GM13977 (cell line): Measurements from ENCODE around the gene OGG1.

ENCODE experiments used
- DNase-seq: peaks from one replicate; pipeline ENCODE4 v3.0.0; 2012; ENCODE audit warnings: low spot score
- in situ Hi-C: fragments of 300-500 bp; cut with MboI; formaldehyde crosslinking; loops from one replicate; pipeline ENCODE4 v1.12.0; 2022; ENCODE audit warnings: low sequenced_read_pairs, low pct_unique_long_range_greater_than_20kb, mixed read lengths, inconsistent platforms; ENCODE audit not compliant: unreplicated experiment
- TF ChIP-seq, protein P1 (sequence below): IDR thresholded peaks from 2 replicates; pipeline ENCODE4 v1.5.1; 2012; ENCODE audit warnings: mild to moderate bottlenecking, control low read depth; ENCODE audit not compliant: insufficient read depth; ENCODE audit errors: extremely low read depth, missing control alignments

OGG1 gene

DNA sequence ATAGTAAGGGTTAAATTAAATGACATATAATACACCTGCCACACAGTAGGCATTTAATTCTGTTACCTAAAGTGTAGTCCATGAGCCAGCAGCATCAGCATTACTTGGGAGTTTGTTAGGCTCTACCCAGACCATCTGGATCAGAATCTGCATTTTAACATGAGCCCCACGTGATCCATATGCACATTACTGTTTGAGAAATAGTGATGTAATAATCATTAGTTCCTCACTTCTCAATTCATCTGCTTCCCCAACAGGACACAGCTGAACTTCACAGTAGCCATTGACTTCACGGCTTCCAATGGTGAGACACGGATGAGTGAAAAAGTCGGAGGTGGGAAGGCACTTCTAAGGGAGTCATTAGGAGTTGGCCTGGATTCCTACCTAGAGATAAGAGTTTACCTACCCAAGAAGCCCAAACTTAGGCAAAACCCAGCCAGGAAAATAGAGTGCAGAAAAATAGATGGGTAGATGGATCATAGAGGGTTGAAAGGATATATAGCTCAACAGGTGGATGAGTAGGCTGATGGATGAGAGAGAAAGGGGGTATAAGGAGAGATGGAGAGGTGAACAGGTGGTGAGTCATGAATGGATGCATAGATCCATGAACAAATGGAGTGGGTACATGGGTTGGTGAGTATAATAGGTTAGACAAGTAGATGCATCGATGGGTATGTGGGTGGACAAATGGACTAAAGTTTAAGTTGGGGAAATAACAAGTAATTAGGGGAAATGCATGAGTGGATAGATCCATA is 32.8 kb upstream of the OGG1 start:
- no peak for DNase-seq
- TF ChIP-seq, protein P1, sequence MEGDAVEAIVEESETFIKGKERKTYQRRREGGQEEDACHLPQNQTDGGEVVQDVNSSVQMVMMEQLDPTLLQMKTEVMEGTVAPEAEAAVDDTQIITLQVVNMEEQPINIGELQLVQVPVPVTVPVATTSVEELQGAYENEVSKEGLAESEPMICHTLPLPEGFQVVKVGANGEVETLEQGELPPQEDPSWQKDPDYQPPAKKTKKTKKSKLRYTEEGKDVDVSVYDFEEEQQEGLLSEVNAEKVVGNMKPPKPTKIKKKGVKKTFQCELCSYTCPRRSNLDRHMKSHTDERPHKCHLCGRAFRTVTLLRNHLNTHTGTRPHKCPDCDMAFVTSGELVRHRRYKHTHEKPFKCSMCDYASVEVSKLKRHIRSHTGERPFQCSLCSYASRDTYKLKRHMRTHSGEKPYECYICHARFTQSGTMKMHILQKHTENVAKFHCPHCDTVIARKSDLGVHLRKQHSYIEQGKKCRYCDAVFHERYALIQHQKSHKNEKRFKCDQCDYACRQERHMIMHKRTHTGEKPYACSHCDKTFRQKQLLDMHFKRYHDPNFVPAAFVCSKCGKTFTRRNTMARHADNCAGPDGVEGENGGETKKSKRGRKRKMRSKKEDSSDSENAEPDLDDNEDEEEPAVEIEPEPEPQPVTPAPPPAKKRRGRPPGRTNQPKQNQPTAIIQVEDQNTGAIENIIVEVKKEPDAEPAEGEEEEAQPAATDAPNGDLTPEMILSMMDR, result no peak
- in situ Hi-C loops, result no loop called here

DNA sequence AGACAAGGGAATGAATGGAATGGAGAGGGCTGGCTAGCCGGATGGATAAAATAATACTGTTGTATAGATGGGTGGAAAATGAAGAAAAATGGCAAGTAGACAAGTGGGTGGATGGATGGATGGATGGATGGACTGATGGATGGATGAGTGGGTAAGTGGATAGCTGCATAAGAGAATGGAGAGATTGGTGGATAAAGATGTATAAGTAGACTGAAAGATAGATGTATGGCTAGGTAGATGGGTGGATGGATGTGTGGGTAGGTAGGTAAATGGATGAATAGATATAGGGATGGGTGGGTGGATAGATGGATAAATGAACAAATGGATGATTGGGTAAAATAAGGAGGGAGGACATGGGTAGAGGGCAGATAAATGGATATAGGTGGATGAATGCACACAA is 32.2 kb upstream of the OGG1 start:
- TF ChIP-seq, protein P1, result no peak
- no peak for DNase-seq
- in situ Hi-C loops, result no loop called here

DNA sequence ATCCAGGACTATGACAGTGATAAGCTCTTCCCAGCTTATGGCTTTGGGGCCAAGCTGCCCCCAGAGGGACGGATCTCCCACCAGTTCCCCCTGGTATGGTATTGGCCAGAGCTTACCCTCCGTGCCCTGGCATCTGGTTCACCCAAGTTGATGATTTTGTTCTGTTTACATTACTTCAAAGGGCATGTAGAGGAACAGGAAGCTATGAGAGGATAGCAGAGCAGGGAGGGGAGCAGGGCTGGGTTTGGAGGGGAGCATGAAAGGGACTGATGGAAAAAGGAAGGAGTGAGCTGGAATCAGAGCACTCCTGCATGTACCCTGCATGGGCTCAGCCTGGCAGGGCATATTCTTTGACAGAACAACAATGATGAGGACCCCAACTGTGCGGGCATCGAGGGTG is 31.6 kb upstream of the OGG1 start:
- in situ Hi-C loops, result no loop called here
- TF ChIP-seq, protein P1, result no peak
- no peak for DNase-seq

DNA sequence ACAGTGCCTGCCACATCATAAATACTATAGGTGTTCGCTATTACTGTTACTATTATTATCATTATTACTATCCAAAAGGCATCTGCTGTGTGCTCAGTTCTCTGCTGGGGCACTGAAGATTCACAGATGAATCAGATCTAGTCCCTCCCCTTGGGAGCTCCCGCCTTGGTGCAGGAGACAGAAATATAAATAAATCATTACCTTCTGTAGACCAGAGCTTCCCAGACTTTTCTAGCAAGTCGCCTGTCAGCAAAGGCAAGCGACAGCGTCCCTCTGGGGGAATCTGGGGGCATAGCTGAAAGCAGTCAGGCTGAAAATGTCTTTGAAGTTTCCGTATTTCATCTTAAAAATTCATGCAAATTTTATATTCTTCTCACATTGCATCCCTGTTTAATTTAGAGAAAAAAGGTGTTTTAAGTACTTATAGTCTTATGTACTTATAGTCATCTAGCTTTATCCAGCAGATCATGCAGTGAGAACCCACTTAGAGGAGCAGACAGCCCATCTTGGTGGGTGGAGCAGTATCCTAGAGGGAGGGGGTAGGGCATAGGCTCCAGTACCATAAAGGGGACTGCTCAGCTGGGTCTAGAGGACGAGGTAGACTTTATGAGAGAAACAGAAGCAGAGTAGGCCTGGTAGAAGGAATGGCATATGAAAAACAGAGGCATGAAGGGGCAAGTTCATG is 28.6 kb upstream of the OGG1 start:
- TF ChIP-seq, protein P1, result no peak
- no peak for DNase-seq
- in situ Hi-C loops, result no loop called here

DNA sequence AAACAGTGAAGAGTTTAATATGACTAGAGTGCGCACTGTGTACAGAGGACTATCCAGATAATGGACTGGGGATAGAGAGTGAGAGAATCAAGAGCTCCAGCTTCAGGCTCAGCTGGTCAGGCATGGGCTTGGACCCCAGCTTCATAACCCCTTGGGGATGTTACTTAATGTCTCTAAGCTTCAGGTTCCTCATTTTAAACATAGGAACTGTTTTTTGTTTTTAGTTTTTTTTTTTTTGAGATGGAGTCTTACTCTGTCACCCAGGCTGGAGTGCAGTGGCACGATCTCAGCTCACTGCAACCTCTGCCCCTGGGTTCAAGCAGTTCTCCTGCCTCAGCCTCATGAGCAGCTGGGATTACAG is 28.1 kb upstream of the OGG1 start:
- TF ChIP-seq, protein P1, result no peak
- in situ Hi-C loops, result no loop called here

DNA sequence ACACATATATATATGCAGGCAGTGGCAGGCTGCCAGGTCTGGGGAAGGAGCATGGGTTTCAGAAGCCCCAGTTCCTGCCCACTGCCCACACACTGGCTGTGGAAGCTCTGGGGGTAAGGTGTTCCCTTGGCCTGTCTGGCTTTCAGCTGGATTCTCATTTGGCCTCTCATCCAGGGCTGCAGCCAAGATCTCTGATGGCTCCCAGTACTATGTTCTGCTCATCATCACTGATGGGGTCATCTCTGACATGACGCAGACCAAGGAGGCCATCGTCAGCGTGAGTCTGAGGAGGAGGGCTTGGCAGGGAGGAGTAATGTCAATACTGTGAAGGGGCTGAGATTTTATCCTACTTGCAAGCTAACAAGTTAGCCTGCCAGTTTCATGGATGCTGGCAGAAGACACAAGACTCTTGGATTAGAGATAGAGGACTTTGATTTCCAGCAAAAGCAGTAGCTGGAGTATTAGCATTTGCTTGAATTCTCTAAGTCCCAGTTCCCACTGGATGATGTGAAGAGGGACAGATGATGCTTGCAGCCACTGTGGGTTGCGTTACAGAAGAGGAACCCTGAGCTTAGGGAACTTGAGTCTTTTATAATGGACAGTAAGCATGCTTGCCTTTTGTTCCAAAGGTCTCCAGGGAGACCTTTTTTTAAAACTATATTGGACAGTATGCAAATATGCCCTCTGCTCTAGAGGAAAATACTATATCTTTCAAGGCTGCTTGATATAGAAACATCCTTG is 23.8 kb upstream of the OGG1 start:
- no peak for DNase-seq
- TF ChIP-seq, protein P1, result no peak
- in situ Hi-C loops, result no loop called here

More for the DNA sequence above, 28.1 kb upstream of the OGG1 start:
- DNase-seq, result no peak
